Astrocyte (in vitro differentiated cells and primary cell): ENCODE data around the gene ACADS.

ENCODE experiments used
- EZH2 ChIP-seq: IDR thresholded peaks from 2 replicates; pipeline ENCODE4 v1.6.1; 2012; ENCODE audit warnings: mild to moderate bottlenecking, low read length, inconsistent platforms; ENCODE audit not compliant: insufficient read depth
- TF ChIP-seq, protein P1 (sequence below): IDR thresholded peaks from 2 replicates; pipeline ENCODE4 v1.5.1; 2011; ENCODE audit warnings: low read depth, mild to moderate bottlenecking, inconsistent platforms, low read length, moderate library complexity; ENCODE audit not compliant: insufficient read depth

DNA sequence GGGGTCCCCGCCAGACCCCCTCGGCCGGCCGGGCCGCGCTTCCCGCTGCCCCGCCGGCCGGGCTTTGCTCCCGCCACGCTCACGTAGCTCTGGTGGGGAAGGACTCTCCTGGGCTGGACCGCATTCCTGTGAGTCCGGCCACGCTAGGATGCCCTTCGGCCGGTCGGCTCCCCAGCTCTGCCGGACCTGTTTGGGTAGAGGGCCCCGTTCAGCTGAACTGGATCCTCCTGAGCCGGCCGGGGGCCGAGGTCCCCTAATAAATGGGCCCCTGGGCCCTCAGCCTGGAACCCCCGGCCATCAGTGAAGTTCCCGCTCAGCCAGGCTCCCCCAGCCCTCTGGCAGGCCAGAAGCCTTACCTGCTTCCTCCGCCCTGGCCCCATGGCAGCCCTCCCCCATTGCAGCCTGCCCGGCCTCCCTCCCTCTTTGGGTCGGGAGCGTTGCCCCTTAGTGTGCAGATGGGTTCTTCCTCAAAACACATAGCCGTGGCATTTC is 14.8 kb upstream of the ACADS start:
- TF ChIP-seq, protein P1, sequence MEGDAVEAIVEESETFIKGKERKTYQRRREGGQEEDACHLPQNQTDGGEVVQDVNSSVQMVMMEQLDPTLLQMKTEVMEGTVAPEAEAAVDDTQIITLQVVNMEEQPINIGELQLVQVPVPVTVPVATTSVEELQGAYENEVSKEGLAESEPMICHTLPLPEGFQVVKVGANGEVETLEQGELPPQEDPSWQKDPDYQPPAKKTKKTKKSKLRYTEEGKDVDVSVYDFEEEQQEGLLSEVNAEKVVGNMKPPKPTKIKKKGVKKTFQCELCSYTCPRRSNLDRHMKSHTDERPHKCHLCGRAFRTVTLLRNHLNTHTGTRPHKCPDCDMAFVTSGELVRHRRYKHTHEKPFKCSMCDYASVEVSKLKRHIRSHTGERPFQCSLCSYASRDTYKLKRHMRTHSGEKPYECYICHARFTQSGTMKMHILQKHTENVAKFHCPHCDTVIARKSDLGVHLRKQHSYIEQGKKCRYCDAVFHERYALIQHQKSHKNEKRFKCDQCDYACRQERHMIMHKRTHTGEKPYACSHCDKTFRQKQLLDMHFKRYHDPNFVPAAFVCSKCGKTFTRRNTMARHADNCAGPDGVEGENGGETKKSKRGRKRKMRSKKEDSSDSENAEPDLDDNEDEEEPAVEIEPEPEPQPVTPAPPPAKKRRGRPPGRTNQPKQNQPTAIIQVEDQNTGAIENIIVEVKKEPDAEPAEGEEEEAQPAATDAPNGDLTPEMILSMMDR: no peak
- no peak for TF ChIP-seq EZH2
